GM19035 (cell line): ENCODE data around the gene TSHR.
"Not testable (repeated sequence)": the region's sequence is repeated elsewhere in the genome, so short reads cannot be mapped to it uniquely, and the experiment has no call there.

Experiments
- ATAC-seq: cut with Tn5 transposase; IDR thresholded peaks from one replicate; pipeline ENCODE4 v1.9.1; 2021; ENCODE audit not compliant: unreplicated experiment

Gene TSHR

GRCh38 chr14:80992580-80992979, 37.2 kb downstream of the TSHR start:
- no peak for ATAC-seq

DNA sequence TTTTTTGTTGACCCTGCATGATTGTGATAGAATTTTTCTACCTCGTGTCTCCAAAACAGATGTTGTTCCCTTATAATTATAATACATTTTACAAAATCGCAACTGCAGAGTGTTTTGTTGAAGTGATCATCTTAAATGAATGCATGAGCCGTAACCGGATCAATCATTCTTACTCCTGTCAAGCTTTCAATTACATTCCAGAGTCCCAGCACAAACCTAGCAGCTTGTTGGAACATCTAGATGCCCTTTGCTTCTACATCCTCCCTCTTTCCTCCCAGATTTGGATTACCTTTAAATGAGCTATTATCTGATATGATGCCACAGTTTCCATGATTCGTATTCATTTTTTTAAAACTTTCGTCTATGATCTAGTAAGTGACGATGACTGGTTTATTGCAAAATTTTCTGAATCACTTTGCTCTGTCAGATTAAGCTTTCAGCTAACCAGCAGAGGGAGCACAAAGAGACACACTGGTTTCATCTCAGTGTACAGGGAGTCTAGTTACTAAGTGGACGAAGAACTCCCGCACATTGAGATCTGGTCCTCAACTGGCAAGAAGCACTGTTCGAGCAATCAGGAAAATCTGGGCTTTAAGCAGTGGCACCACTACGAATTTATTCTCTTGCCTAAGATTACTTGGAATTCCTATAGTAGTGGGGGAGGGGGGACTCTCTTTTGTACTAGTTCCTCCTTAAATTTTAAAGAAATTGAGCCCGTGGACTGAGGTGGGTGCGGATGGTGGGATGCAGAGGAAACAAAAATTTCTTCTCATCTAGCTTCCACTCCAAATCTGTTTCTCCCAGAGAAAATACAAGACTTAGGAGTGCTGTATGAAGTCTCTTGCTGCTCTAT, 40.9 kb downstream of the TSHR start:
- peak; percentile 91 for ATAC-seq

GRCh38 chr14:81001447-81001846, 46.0 kb downstream of the TSHR start:
- ATAC-seq, result no peak

- ATAC-seq, result no peak
Observed at GRCh38 chr14:81004575-81004974, 49.2 kb downstream of the TSHR start.

GRCh38 chr14:81005540-81006228, 50.3 kb downstream of the TSHR start:
- no peak for ATAC-seq

GRCh38 chr14:81006266-81006665, 50.8 kb downstream of the TSHR start:
- no peak for ATAC-seq

DNA sequence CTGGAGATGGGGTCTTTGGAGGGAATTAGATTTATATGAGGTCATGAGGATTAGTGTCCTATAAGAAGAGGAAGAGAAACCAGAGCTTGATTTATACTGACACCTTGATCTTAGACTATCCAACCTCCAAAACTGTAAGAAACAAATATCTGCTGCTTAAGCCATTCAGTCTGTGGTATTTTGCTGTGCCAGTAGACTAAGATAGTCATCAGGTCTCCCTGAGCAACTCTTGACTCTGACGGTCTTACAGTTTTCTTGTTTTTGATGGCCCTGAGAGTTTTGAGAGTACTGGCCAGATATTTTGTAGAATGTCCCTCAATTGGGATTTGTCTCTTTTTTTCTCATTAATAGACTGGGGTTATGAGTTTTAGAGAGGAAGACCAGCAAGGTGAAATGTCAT, 51.7 kb downstream of the TSHR start:
- no peak for ATAC-seq

DNA sequence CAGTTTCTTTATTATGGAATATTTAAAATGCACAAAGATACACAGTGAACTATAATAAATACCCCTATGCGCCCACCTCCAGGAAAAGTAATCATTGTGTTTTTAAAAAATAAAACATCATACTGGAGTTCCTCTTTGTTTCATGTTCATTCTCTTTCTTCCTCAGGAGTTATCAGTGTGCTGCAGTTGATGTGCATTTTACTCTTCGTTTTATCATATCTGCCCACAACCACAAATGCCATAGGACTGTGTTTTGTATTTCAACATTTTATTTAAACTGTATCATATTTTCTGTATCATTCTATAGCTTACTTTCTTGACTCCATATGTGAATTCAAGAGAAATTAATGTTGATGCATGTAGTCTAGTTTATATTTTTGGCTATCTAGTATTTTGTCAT, 53.9 kb downstream of the TSHR start:
- ATAC-seq, result no peak

GRCh38 chr14:81018251-81018650, 62.8 kb downstream of the TSHR start:
- no peak for ATAC-seq

GRCh38 chr14:81018684-81019083, 63.3 kb downstream of the TSHR start:
- no peak for ATAC-seq

DNA sequence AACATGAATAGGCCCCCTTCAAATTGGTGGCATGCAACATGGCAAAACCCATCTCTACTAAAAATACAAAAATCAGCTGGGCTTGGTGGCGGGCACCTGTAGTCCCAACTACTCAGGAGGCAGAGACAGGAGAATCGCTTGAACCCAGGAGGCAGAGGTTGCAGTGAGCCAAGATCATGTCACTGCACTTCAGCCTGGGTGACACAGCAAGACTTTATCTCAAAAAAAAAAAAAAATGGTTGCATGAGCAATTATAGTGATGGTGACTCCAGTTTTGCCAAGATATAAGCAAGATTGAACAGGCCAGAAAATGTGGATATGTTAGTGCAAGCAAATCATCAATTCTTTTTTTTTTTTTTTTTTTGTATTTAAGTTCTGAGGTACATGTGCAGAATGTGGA, 63.7 kb downstream of the TSHR start:
- not testable (repeated sequence) for ATAC-seq

DNA sequence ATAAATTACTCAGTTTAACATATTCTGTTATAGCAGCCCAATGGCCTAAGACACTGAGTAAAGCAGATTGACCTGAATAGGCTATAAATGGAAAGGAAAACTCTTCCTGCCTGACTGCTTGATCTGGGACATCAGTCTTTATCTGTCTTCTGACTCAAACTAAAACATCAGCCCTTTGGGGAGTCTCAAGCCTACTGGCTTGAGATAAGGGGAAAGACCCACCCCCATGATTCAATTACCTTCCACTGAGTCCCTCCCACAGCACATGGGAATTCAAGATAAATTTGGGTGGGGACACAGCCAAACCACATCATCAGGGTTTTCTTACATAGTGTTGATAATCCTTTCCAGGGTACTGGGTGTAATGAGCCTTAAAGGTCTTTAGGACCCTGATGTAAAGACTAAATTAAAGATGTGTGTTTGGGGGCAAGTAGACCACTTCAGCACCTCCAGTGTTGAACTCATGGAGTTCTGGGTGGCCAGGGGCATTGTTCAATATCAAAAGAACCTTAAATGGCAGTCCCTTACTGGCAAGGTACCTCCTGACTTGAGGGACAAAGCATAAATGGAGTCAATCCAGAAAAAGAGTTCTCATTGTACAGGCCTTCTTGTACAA, 67.8 kb downstream of the TSHR start:
- ATAC-seq, result no peak

GRCh38 chr14:81028461-81028860, 73.0 kb downstream of the TSHR start:
- no peak for ATAC-seq

DNA sequence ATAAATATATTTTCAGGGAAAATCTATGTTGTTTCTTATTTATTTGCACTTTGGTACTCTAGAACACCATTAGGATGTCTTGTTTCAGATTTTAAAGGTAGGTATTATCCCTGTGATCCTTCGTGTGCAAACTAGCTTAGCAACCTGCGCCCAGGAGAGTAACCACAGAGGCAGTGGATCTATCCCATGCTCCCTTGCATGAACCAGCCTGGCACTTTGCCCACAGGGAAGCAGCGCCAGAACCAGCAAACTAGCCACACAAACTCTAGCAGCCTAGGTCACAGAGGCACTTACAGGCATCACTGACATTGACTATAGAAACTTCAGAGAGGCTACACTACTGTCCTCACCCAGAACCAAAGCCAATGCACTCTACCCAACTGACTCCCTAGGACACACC, 76.1 kb downstream of the TSHR start:
- no peak for ATAC-seq

DNA sequence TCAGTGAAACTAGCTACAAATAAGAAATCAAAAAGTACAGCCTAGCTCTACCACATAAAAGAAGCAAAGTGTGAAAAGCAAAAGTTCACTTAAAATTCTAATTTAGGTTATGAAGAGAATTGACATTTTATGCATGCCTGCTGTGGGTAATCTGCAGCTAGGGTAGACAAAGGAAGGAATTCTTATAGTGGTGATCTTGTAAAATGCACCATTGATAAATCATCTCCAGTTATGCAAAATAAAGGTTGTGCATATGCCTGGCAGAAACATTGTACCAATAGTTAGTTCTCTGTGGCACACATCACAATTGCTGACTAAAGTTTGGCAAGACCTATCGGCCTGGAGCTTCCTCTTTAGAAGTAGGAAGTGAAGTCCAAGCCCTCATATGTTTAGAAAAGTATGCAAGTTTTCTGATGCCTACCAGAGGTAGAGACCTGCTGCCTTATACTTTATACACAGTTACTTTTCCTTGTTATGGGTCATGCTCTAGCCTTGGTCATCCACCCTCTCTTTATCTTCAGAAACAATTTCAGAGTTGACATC, 78.3 kb downstream of the TSHR start:
- ATAC-seq, result no peak

- no peak for ATAC-seq
Observed at GRCh38 chr14:81042438-81042837, 87.0 kb downstream of the TSHR start.

- no peak for ATAC-seq
Observed at GRCh38 chr14:81051547-81051946, 96.1 kb downstream of the TSHR start.

DNA sequence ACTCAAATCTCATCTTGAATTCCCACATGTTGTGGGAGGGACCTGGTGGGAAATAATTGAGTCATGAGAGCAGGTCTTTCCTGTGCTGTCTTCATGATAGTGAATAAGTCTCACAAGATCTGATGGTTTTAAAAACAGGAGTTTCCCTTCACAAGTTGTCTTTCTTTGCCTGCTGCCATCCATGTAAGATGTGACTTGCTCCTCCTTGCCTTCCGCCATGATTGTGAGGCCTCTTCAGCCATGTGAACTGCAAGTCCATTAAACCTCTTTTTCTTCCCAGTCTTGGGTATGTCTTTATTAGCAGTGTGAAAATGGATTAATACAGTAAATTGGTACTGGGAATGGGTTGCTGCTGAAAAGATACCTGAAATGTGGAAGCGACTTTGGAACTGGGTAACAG, 98.6 kb downstream of the TSHR start:
- not testable (repeated sequence) for ATAC-seq

- no peak for ATAC-seq
Observed at GRCh38 chr14:81055971-81056370, 100.5 kb downstream of the TSHR start.

GRCh38 chr14:81062380-81062779, 107.0 kb downstream of the TSHR start:
- no peak for ATAC-seq

DNA sequence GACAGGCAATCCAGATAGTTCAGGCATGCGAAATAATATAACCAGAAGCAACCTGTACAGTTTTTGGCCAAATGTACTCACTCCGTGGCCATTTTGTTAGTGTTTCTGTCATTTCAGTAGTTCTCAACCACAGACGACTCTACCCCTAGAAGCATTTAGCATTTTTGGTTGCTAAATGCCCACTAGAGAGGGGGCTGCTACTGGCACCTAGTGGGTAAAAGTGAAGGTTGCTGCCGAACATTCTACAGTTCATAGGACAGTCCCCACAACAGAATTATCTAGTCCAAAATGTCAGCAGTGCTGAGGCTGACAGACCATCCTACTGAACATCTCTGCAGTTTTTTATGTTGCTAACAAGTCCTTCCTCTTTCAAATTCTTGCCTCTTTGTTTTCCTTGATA, 107.4 kb downstream of the TSHR start:
- peak; percentile 87 for ATAC-seq

GRCh38 chr14:81066672-81067071, 111.3 kb downstream of the TSHR start:
- no peak for ATAC-seq
